SK-N-SH treated with all-trans-retinoic acid at 6 μM for 48 hours (cell line): ENCODE data around the gene LRRC8A.

Experiments used
- ATAC-seq: fragments of 200-7000 bp; cut with Tn5 transposase; 3 replicates; pipeline ENCODE4 v1.9.1; 2020; ENCODE audit warnings: mild to moderate bottlenecking, moderate library complexity
- BACH2 ChIP-seq: fragments of 250-450 bp; sonication (Bioruptor Pico); IDR thresholded peaks from 2 replicates; pipeline ENCODE4 v1.9.0; 2021; ENCODE audit warnings: mild to moderate bottlenecking, borderline replicate concordance
- CSDC2 ChIP-seq: fragments of 250-450 bp; sonication (Bioruptor Pico); IDR thresholded peaks from 2 replicates; pipeline ENCODE4 v1.5.0; 2020; ENCODE audit warnings: mild to moderate bottlenecking, moderate library complexity
- ESRRG ChIP-seq: fragments of 250-450 bp; sonication (Bioruptor Pico); IDR thresholded peaks from 2 replicates; pipeline ENCODE4 v1.6.1; 2021; ENCODE audit warnings: mild to moderate bottlenecking
- GLIS3 ChIP-seq: fragments of 250-450 bp; sonication (Bioruptor Pico); IDR thresholded peaks from 2 replicates; pipeline ENCODE4 v1.5.0; 2020; ENCODE audit warnings: mild to moderate bottlenecking, moderate library complexity
- ISL1 ChIP-seq: fragments of 250-450 bp; sonication (Bioruptor Pico); IDR thresholded peaks from 2 replicates; pipeline ENCODE4 v2.1.2; 2022; ENCODE audit warnings: mild to moderate bottlenecking, moderate library complexity
- OSR1 ChIP-seq: fragments of 250-450 bp; sonication (Bioruptor Pico); IDR thresholded peaks from 2 replicates; pipeline ENCODE4 v1.8.0; 2022; ENCODE audit warnings: moderate library complexity, mild to moderate bottlenecking, inconsistent platforms
- PPARA ChIP-seq: fragments of 250-450 bp; sonication (Bioruptor Pico); IDR thresholded peaks from 2 replicates; pipeline ENCODE4 v1.5.0; 2020; ENCODE audit warnings: mild to moderate bottlenecking, borderline replicate concordance
- RARB ChIP-seq: fragments of 250-450 bp; sonication (Bioruptor Pico); IDR thresholded peaks from 2 replicates; pipeline ENCODE4 v1.8.0; 2021; ENCODE audit warnings: mild to moderate bottlenecking, moderate library complexity
- SNAI2 ChIP-seq: fragments of 250-450 bp; sonication (Bioruptor Pico); IDR thresholded peaks from 2 replicates; pipeline ENCODE4 v1.5.0; 2020; ENCODE audit warnings: mild to moderate bottlenecking, moderate library complexity
- TCF4 ChIP-seq: fragments of 250-450 bp; sonication (Bioruptor Pico); IDR thresholded peaks from 2 replicates; pipeline ENCODE4 v1.8.0; 2021; ENCODE audit warnings: mild to moderate bottlenecking, moderate library complexity, borderline replicate concordance
- TOX ChIP-seq: fragments of 250-450 bp; sonication (Bioruptor Pico); IDR thresholded peaks from 2 replicates; pipeline ENCODE4 v1.8.0; 2021; ENCODE audit warnings: mild to moderate bottlenecking, moderate library complexity, borderline replicate concordance
- ZC3H10 ChIP-seq: fragments of 250-450 bp; sonication (Bioruptor Pico); IDR thresholded peaks from 2 replicates; pipeline ENCODE4 v1.5.1; 2021; ENCODE audit warnings: mild to moderate bottlenecking, moderate library complexity
- ZFP3 ChIP-seq: fragments of 250-450 bp; sonication (Bioruptor Pico); IDR thresholded peaks from 2 replicates; pipeline ENCODE4 v1.5.0; 2020; ENCODE audit warnings: mild to moderate bottlenecking, moderate library complexity
- ZFP30 ChIP-seq: fragments of 450-650 bp; formaldehyde crosslinking; IDR thresholded peaks from 2 replicates; pipeline ENCODE4 v1.5.0; 2022; ENCODE audit warnings: mild to moderate bottlenecking, moderate library complexity
- ZNF565 ChIP-seq: fragments of 450-650 bp; formaldehyde crosslinking; conservative IDR thresholded peaks from 2 replicates; pipeline ENCODE4 v1.5.0; 2020; ENCODE audit warnings: low read depth, mild to moderate bottlenecking, moderate library complexity
- ZNF70 ChIP-seq: fragments of 450-650 bp; formaldehyde crosslinking; IDR thresholded peaks from 2 replicates; pipeline ENCODE4 v1.5.0; 2020; ENCODE audit warnings: mild to moderate bottlenecking, moderate library complexity
- ZNF8 ChIP-seq: fragments of 450-650 bp; formaldehyde crosslinking; IDR thresholded peaks from 2 replicates; pipeline ENCODE4 v1.5.0; 2020; ENCODE audit warnings: mild to moderate bottlenecking, moderate library complexity
- TF ChIP-seq, protein P1 (sequence below): fragments of 250-450 bp; sonication (Bioruptor Pico); IDR thresholded peaks from 2 replicates; pipeline ENCODE4 v1.8.0; 2021; ENCODE audit warnings: low read depth, mild to moderate bottlenecking, moderate library complexity, borderline replicate concordance
- TF ChIP-seq, protein P2 (sequence below): fragments of 250-450 bp; sonication (Bioruptor Pico); IDR thresholded peaks from 2 replicates; pipeline ENCODE4 v1.5.1; 2020; ENCODE audit warnings: low read depth, mild to moderate bottlenecking, moderate library complexity
- TF ChIP-seq, protein P3 (sequence below): fragments of 250-450 bp; sonication (Bioruptor Pico); IDR thresholded peaks from 2 replicates; pipeline ENCODE4 v1.8.0; 2020; ENCODE audit warnings: mild to moderate bottlenecking, moderate library complexity, borderline replicate concordance
- TF ChIP-seq, protein P4 (sequence below): fragments of 250-450 bp; sonication (Bioruptor Pico); IDR thresholded peaks from 2 replicates; pipeline ENCODE4 v1.5.0; 2020; ENCODE audit warnings: mild to moderate bottlenecking, moderate library complexity

The LRRC8A gene

DNA sequence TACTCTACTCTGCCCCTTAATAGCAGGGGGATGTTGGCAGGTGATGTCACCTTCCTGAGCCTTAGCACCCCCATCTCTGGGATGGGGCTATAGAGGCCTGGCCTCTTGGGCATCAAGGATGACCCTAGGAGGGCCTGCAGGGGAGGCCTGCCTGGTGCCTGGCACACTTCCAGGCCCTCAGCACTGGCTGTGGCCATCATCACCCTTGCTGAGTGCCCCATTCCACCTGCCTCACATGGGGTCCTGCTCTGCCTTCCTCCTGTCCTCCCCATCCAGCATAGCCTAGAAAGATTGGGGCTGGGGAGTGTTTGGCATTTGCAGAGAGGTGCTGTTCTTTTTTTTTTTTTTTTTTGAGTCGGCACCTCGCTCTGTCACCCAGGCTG, 21.1 kb downstream of the LRRC8A start:
- no peak; the same call in 1 of the 3 replicates for ATAC-seq
- TF ChIP-seq OSR1 (CRISPR knock-in tag): no peak

DNA sequence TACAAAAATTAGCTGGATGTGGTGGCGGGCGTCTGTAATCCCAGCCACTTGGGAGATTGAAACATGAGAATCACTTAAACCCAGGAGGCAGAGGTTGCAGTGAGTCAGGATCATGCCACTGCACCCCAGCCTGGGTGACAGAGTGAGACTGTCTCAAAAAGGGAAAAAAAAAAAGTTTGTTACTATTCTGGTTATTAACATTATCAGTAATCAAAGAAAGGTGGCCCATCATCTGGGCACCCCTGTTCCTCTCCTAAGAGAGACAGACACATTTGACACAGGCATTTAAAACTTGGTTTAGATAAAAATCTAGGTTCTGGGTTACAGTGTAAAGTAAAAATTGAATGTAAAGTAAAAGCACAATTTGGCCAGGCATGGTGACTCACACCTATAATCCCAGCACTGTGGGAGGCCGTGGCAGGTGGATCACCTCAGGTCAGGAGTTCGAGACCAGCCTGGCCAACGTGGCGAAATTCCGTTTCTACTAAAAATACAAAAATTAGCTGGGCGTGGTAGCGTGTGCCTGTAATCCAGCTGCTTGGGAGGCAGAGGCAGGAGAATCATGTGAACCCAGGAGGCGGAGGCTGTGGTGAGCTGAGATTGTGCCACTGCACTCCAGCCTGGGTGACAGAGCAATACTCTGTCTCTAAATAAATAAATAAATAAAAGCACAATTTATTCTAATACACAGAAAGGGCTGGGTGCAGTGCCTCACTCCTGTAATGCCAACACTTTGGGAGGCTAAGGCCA, 22.1 kb downstream of the LRRC8A start:
- TF ChIP-seq TCF4 (CRISPR knock-in tag) (no peak), RARB (no peak), ZFP30 (CRISPR knock-in tag) (no peak), CSDC2 (no peak)
- peak; percentile 33; the same call in 1 of the 3 replicates for ATAC-seq

DNA sequence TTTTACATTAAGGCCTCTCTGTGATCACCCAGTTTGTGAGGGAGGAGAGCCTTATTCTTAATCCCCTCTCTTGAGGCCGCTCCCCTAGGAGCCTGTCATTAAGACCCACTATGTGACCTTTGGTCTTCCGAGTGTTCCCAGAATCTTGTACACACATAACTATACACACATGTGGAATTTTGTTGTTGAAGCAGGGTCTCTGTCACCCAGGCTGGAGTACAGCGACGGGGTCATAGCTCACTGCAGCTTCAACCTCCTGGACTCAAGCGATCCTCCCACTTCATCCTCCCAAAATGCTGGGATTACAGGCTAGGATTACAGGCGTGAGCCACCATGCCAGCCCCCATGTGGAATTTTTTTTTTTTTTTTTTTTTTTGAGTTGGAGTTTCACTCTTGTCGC, 24.0 kb downstream of the LRRC8A start:
- no peak for ATAC-seq
- no peak for TF ChIP-seq ESRRG (CRISPR knock-in tag)
- no peak for TF ChIP-seq OSR1 (CRISPR knock-in tag)
- TF ChIP-seq ZNF70 (CRISPR knock-in tag): no peak
- TF ChIP-seq TCF4 (CRISPR knock-in tag): no peak
- no peak for TF ChIP-seq ZNF8 (CRISPR knock-in tag)
- no peak for TF ChIP-seq PPARA (CRISPR knock-in tag)
- no peak for TF ChIP-seq BACH2 (CRISPR knock-in tag)
- no peak for TF ChIP-seq RARB
- no peak for TF ChIP-seq TOX
- TF ChIP-seq ZC3H10 (CRISPR knock-in tag): no peak
- TF ChIP-seq, protein P1, sequence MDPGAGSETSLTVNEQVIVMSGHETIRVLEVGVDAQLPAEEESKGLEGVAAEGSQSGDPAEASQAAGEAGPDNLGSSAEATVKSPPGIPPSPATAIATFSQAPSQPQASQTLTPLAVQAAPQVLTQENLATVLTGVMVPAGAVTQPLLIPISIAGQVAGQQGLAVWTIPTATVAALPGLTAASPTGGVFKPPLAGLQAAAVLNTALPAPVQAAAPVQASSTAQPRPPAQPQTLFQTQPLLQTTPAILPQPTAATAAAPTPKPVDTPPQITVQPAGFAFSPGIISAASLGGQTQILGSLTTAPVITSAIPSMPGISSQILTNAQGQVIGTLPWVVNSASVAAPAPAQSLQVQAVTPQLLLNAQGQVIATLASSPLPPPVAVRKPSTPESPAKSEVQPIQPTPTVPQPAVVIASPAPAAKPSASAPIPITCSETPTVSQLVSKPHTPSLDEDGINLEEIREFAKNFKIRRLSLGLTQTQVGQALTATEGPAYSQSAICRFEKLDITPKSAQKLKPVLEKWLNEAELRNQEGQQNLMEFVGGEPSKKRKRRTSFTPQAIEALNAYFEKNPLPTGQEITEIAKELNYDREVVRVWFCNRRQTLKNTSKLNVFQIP (CRISPR knock-in tag): no peak
- no peak for TF ChIP-seq ISL1 (CRISPR knock-in tag)
- no peak for TF ChIP-seq ZFP30 (CRISPR knock-in tag)
- TF ChIP-seq ZNF565 (CRISPR knock-in tag): no peak
- TF ChIP-seq, protein P2, sequence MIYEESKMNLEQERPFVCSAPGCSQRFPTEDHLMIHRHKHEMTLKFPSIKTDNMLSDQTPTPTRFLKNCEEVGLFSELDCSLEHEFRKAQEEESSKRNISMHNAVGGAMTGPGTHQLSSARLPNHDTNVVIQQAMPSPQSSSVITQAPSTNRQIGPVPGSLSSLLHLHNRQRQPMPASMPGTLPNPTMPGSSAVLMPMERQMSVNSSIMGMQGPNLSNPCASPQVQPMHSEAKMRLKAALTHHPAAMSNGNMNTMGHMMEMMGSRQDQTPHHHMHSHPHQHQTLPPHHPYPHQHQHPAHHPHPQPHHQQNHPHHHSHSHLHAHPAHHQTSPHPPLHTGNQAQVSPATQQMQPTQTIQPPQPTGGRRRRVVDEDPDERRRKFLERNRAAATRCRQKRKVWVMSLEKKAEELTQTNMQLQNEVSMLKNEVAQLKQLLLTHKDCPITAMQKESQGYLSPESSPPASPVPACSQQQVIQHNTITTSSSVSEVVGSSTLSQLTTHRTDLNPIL (CRISPR knock-in tag): no peak
- TF ChIP-seq, protein P3, sequence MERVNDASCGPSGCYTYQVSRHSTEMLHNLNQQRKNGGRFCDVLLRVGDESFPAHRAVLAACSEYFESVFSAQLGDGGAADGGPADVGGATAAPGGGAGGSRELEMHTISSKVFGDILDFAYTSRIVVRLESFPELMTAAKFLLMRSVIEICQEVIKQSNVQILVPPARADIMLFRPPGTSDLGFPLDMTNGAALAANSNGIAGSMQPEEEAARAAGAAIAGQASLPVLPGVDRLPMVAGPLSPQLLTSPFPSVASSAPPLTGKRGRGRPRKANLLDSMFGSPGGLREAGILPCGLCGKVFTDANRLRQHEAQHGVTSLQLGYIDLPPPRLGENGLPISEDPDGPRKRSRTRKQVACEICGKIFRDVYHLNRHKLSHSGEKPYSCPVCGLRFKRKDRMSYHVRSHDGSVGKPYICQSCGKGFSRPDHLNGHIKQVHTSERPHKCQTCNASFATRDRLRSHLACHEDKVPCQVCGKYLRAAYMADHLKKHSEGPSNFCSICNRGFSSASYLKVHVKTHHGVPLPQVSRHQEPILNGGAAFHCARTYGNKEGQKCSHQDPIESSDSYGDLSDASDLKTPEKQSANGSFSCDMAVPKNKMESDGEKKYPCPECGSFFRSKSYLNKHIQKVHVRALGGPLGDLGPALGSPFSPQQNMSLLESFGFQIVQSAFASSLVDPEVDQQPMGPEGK (CRISPR knock-in tag): no peak
- TF ChIP-seq, protein P4, sequence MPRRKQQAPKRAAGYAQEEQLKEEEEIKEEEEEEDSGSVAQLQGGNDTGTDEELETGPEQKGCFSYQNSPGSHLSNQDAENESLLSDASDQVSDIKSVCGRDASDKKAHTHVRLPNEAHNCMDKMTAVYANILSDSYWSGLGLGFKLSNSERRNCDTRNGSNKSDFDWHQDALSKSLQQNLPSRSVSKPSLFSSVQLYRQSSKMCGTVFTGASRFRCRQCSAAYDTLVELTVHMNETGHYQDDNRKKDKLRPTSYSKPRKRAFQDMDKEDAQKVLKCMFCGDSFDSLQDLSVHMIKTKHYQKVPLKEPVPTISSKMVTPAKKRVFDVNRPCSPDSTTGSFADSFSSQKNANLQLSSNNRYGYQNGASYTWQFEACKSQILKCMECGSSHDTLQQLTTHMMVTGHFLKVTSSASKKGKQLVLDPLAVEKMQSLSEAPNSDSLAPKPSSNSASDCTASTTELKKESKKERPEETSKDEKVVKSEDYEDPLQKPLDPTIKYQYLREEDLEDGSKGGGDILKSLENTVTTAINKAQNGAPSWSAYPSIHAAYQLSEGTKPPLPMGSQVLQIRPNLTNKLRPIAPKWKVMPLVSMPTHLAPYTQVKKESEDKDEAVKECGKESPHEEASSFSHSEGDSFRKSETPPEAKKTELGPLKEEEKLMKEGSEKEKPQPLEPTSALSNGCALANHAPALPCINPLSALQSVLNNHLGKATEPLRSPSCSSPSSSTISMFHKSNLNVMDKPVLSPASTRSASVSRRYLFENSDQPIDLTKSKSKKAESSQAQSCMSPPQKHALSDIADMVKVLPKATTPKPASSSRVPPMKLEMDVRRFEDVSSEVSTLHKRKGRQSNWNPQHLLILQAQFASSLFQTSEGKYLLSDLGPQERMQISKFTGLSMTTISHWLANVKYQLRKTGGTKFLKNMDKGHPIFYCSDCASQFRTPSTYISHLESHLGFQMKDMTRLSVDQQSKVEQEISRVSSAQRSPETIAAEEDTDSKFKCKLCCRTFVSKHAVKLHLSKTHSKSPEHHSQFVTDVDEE: no peak
- no peak for TF ChIP-seq GLIS3 (CRISPR knock-in tag)
- TF ChIP-seq CSDC2: no peak
- no peak for TF ChIP-seq SNAI2

DNA sequence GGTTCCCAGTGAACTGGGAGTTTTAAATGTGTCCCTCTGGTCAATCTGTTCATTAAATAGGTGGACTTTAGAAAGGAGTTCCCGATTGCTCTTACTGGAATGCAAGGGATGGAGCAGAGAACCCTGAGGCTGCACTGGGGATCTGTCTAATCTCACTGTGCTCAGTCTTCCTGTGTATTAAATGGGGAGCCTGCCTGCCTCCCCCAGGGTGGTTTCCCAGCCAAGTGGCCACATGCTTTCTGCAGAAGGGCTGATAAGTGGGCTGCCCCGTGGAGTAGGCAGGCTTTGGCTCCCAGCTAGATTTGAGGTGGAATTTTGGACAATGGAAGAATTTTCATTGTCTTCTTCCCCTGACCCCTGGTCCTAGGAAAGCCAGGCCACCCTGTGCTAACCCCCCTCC, 24.8 kb downstream of the LRRC8A start:
- no peak for ATAC-seq
- TF ChIP-seq, protein P3 (CRISPR knock-in tag): no peak
- no peak for TF ChIP-seq BACH2 (CRISPR knock-in tag)
- no peak for TF ChIP-seq GLIS3 (CRISPR knock-in tag)
- no peak for TF ChIP-seq ESRRG (CRISPR knock-in tag)
- no peak for TF ChIP-seq SNAI2
- TF ChIP-seq, protein P1 (CRISPR knock-in tag): no peak
- TF ChIP-seq TCF4 (CRISPR knock-in tag): no peak
- no peak for TF ChIP-seq ZFP3 (CRISPR knock-in tag)
